GM12878 (cell line): Measurements from ENCODE around the gene TNP2.

ENCODE experiments used
- CEBPB ChIP-seq, 2 experiments: fragments of 150-350 bp in 1 of 2; IDR thresholded peaks; 2 replicates each; pipeline ENCODE4 v1.6.1; 2012 to 2014; ENCODE audit warnings: low read depth in 2 of 2, low read length in 2 of 2, borderline replicate concordance in 1 of 2, inconsistent platforms in 1 of 2
- EGR1 ChIP-seq, 2 experiments: IDR thresholded peaks; 1 replicate in 1 of 2; 2 replicates in 1 of 2; pipeline ENCODE4 v1.6.1; 2011 to 2012; ENCODE audit warnings: low read depth in 2 of 2, low read length in 2 of 2, borderline replicate concordance in 1 of 2, mild to moderate bottlenecking in 1 of 2, moderate library complexity in 1 of 2
- MTA3 ChIP-seq: IDR thresholded peaks from 2 replicates; pipeline ENCODE4 v1.6.1; 2012; ENCODE audit warnings: low read length, inconsistent platforms, borderline replicate concordance
- POLR2A ChIP-seq: IDR thresholded peaks from 2 replicates; pipeline ENCODE4 v1.6.1; 2011; ENCODE audit warnings: low read depth, mild to moderate bottlenecking, low read length
- RAD21 ChIP-seq: IDR thresholded peaks from 2 replicates; pipeline ENCODE4 v1.6.1; 2011; ENCODE audit warnings: mild to moderate bottlenecking, low read depth, low read length, moderate library complexity; ENCODE audit not compliant: insufficient read depth
- RAD51 ChIP-seq: fragments of 450-650 bp; IDR thresholded peaks from 2 replicates; pipeline ENCODE4 v1.6.1; 2016; ENCODE audit warnings: moderate library complexity, mild to moderate bottlenecking, inconsistent platforms
- RFX5 ChIP-seq: IDR thresholded peaks from 2 replicates; pipeline ENCODE4 v1.6.1; 2011; ENCODE audit warnings: low read depth, low read length, improper control_type of control experiment
- SREBF2 ChIP-seq: IDR thresholded peaks from 2 replicates; pipeline ENCODE4 v1.6.1; 2012; ENCODE audit warnings: mild to moderate bottlenecking, low read length
- WRNIP1 ChIP-seq: IDR thresholded peaks from 2 replicates; pipeline ENCODE4 v1.6.1; 2011; ENCODE audit warnings: low read depth, low read length, improper control_type of control experiment, borderline replicate concordance
- ZNF207 ChIP-seq: fragments of 450-650 bp; IDR thresholded peaks from 2 replicates; pipeline ENCODE4 v1.6.1; 2014; ENCODE audit warnings: antibody characterized with exemption, mild to moderate bottlenecking, borderline replicate concordance
- TF ChIP-seq, protein P1 (sequence below), 3 experiments: IDR thresholded peaks in 2 of 3; conservative IDR thresholded peaks in 1 of 3; 2 replicates each; pipeline ENCODE4 v1.5.1; 2011; ENCODE audit warnings: low read depth in 3 of 3, low read length in 3 of 3, mild to moderate bottlenecking in 3 of 3, control low read depth in 2 of 3, moderate library complexity in 2 of 3, inconsistent platforms in 1 of 3, mixed read lengths in 1 of 3; ENCODE audit not compliant: control insufficient read depth in 2 of 3, insufficient read depth in 1 of 3; ENCODE audit errors: extremely low read depth in 1 of 3

DNA sequence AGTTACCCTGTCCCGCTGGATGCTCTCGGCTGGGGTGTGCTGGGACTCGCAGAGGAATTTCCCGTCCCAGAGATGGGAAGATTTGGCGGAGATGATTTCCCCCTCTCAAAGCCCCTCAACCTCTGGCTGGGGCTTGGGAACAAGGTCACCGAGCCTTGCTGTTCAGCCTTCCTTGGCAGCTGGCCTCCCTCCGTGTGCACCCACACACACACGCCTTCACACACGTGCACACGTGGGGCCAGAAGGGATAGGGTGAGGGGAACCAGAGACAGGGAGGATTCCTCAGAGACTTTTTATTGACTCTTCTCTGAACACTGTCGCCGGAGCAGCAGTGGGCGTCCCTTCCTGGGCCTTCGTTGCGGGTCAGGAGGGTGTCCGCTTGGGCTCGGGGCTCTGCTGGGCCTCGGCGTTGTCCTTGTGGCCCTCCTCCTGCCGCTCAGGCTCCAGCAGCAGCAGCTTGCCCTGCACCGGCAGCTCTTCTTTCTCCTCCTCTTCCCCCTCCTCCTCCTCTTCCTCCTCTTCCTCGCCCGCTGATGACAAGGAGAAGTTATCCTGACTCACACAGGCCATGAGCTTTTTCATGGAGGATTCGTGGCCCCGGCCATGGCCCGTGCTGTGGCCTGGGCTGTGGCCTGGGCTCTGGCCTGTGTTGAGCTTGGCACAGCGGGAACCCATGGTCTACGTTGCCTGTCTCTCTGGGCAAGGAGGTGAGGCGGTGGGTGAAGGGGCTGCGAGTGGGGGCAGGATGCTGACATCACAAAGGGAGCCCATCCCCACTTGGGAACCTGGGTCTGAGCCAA is 4.0 kb upstream of the TNP2 start, which contains the start of gene PRM3:
- TF ChIP-seq CEBPB (IDR thresholded peaks at IDR 0.05; ENCODE audit: borderline replicate concordance in 1 of 2, low read depth in 2 of 2, low read length in 2 of 2): no peak
- no peak for TF ChIP-seq SREBF2
- no peak for TF ChIP-seq EGR1 (IDR thresholded peaks at IDR 0.05; ENCODE audit: borderline replicate concordance in 1 of 2, low read depth in 2 of 2, low read length in 2 of 2)
- TF ChIP-seq, protein P1, sequence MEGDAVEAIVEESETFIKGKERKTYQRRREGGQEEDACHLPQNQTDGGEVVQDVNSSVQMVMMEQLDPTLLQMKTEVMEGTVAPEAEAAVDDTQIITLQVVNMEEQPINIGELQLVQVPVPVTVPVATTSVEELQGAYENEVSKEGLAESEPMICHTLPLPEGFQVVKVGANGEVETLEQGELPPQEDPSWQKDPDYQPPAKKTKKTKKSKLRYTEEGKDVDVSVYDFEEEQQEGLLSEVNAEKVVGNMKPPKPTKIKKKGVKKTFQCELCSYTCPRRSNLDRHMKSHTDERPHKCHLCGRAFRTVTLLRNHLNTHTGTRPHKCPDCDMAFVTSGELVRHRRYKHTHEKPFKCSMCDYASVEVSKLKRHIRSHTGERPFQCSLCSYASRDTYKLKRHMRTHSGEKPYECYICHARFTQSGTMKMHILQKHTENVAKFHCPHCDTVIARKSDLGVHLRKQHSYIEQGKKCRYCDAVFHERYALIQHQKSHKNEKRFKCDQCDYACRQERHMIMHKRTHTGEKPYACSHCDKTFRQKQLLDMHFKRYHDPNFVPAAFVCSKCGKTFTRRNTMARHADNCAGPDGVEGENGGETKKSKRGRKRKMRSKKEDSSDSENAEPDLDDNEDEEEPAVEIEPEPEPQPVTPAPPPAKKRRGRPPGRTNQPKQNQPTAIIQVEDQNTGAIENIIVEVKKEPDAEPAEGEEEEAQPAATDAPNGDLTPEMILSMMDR (IDR thresholded peaks at IDR 0.05 in 2 of 3, conservative IDR thresholded peaks at IDR 0.05 in 1 of 3; ENCODE audit: control insufficient read depth in 2 of 3, extremely low read depth in 1 of 3, insufficient read depth in 1 of 3, low read depth in 3 of 3, low read length in 3 of 3): no peak
- TF ChIP-seq MTA3: no peak
- TF ChIP-seq WRNIP1: no peak
- TF ChIP-seq ZNF207: no peak
- no peak for TF ChIP-seq RAD51
- no peak for TF ChIP-seq RFX5
- no peak for TF ChIP-seq POLR2A
- no peak for TF ChIP-seq RAD21
